Vagina (tissue), 2 donors: ENCODE data around the gene HEYL.

Experiments used
- CTCF ChIP-seq, 3 experiments: fragments of 450-650 bp in 2 of 3; fragments of 200-600 bp in 1 of 3; sonication (generic) in 1 of 3; IDR thresholded peaks; one replicate each; pipeline ENCODE4 v1.5.1; 2017 to 2019; ENCODE audit warnings: antibody characterized with exemption in 3 of 3, mild to moderate bottlenecking in 2 of 3, moderate library complexity in 2 of 3
- POLR2A ChIP-seq, 2 donors: fragments of 450-650 bp; IDR thresholded peaks; one replicate each; pipeline ENCODE4 v1.6.1; 2017; ENCODE audit warnings: antibody characterized with exemption in 2 of 2, mild to moderate bottlenecking in 2 of 2, moderate library complexity in 2 of 2
- POLR2AphosphoS5 ChIP-seq, 2 donors: sonication (generic); formaldehyde crosslinking; IDR thresholded peaks; one replicate each; pipeline ENCODE4 v1.9.0; 2017; ENCODE audit warnings: antibody characterized with exemption in 2 of 2, mild to moderate bottlenecking in 2 of 2, low read depth in 1 of 2; ENCODE audit not compliant: insufficient read depth in 1 of 2

- TF ChIP-seq CTCF (IDR thresholded peaks at IDR 0.05) (no peak), POLR2AphosphoS5 (IDR thresholded peaks at IDR 0.05; ENCODE audit: insufficient read depth in 1 of 2, low read depth in 1 of 2) (no peak), POLR2A (IDR thresholded peaks at IDR 0.05) (no peak)
Measured at GRCh38 chr1:39655578-39656268, 16.3 kb upstream of the HEYL start.
